Gastroesophageal sphincter (tissue), 3 donors: ENCODE measurements around the gene PLXNA2.

Source experiments
- CTCF ChIP-seq, 4 experiments: fragments of 200-600 bp in 2 of 4; fragments of 450-650 bp in 2 of 4; sonication (generic) in 1 of 4; IDR thresholded peaks; one replicate each; pipeline ENCODE4 v1.5.1; 2017 to 2019; ENCODE audit warnings: antibody characterized with exemption in 4 of 4, mild to moderate bottlenecking in 2 of 4, moderate library complexity in 2 of 4
- EP300 ChIP-seq: sonication (generic); formaldehyde crosslinking; IDR thresholded peaks from one replicate; pipeline ENCODE4 v1.6.1; 2017; ENCODE audit warnings: antibody characterized with exemption, mild to moderate bottlenecking
- POLR2A ChIP-seq, 2 donors: fragments of 450-650 bp; IDR thresholded peaks; one replicate each; pipeline ENCODE4 v1.6.1; 2017; ENCODE audit warnings: antibody characterized with exemption in 2 of 2, mild to moderate bottlenecking in 2 of 2, moderate library complexity in 1 of 2
- POLR2AphosphoS5 ChIP-seq: sonication (generic); formaldehyde crosslinking; IDR thresholded peaks from one replicate; pipeline ENCODE4 v1.6.1; 2017; ENCODE audit warnings: antibody characterized with exemption

GRCh38 chr1:208044589-208045462, 199.4 kb downstream of the PLXNA2 start:
- TF ChIP-seq EP300 (no peak), CTCF (IDR thresholded peaks at IDR 0.05) (no peak), POLR2A (IDR thresholded peaks at IDR 0.05) (no peak), POLR2AphosphoS5 (no peak)
